IPS-18a (cell line): ENCODE data around the gene HOMEZ.

Experiments used
- H3K27ac ChIP-seq: one replicate; pipeline ENCODE4 v1.5.1; 2013; ENCODE audit warnings: low read length
- H3K27me3 ChIP-seq: one replicate; pipeline ENCODE4 v1.6.1; 2013; ENCODE audit warnings: mild to moderate bottlenecking, low read length; ENCODE audit not compliant: control insufficient read depth, insufficient read depth
- H3K36me3 ChIP-seq: one replicate; pipeline ENCODE4 v1.6.1; 2013; ENCODE audit warnings: low read depth, low read length; ENCODE audit not compliant: control insufficient read depth
- H3K4me1 ChIP-seq: one replicate; pipeline ENCODE4 v1.6.1; 2013; ENCODE audit warnings: low read depth, low read length; ENCODE audit not compliant: control insufficient read depth
- H3K4me3 ChIP-seq: one replicate; pipeline ENCODE4 v1.5.1; 2013; ENCODE audit warnings: low read length
- H3K9ac ChIP-seq: one replicate; pipeline ENCODE4 v1.6.1; 2013; ENCODE audit warnings: mild to moderate bottlenecking, low read length, moderate library complexity
- H3K9me3 ChIP-seq: one replicate; pipeline ENCODE4 v1.6.1; 2013; ENCODE audit warnings: low read depth, low read length; ENCODE audit not compliant: control insufficient read depth

HOMEZ gene

GRCh38 chr14:23321572-23322547 is 35.9 kb upstream of the HOMEZ start:
- Histone ChIP-seq H3K9ac (peak overlapping the region; percentile 94), H3K36me3 (peaks cover 36% of the 10 kb centered on the region), H3K9me3 (no peaks in the 10 kb centered on the region), H3K4me1 (peaks cover 22% of the 10 kb centered on the region), H3K4me3 (peak overlapping the region; percentile 87), H3K27ac (peak overlapping the region; percentile 85), H3K27me3 (no peaks in the 10 kb centered on the region)

GRCh38 chr14:23320584-23321571 is 34.9 kb upstream of the HOMEZ start, which contains the start of gene PABPN1:
TSS of gene PABPN1 (plus strand) at chr14:23321457. CDS start at chr14:23321470, 13 bp downstream.
- H3K27me3 ChIP-seq: no peaks in the 10 kb centered on the region
- H3K4me3 ChIP-seq: peak within 1 kb of the TSS; percentile 87
- no peaks in the 10 kb centered on the region for H3K9me3 ChIP-seq
- peaks cover 22% of the 10 kb centered on the region for H3K4me1 ChIP-seq
- peak within 1 kb of the TSS; percentile 94 for H3K9ac ChIP-seq
- peak within 1 kb of the TSS; percentile 98 for H3K27ac ChIP-seq
- H3K36me3 ChIP-seq: peaks cover 32% of the 10 kb centered on the region

- Histone ChIP-seq H3K4me1 (peaks cover 22% of the 10 kb centered on the region), H3K4me3 (peak overlapping the region; percentile 77), H3K9me3 (no peaks in the 10 kb centered on the region), H3K9ac (peak overlapping the region; percentile 68), H3K27ac (peak overlapping the region; percentile 98), H3K27me3 (no peaks in the 10 kb centered on the region), H3K36me3 (peaks cover 23% of the 10 kb centered on the region)
Observed at GRCh38 chr14:23319746-23320583, 34.0 kb upstream of the HOMEZ start.

- peaks cover 9% of the 10 kb centered on the region for H3K4me1 ChIP-seq
- no peaks in the 10 kb centered on the region for H3K27me3 ChIP-seq
- H3K9ac ChIP-seq: no peak overlapping the region
- no peak overlapping the region for H3K4me3 ChIP-seq
- no peak overlapping the region for H3K27ac ChIP-seq
- H3K9me3 ChIP-seq: no peaks in the 10 kb centered on the region
- no peaks in the 10 kb centered on the region for H3K36me3 ChIP-seq
Observed at GRCh38 chr14:23316300-23316699, 30.4 kb upstream of the HOMEZ start.

- no peak overlapping the region for H3K4me3 ChIP-seq
- no peak overlapping the region for H3K9ac ChIP-seq
- H3K36me3 ChIP-seq: peaks cover 4% of the 10 kb centered on the region
- no peaks in the 10 kb centered on the region for H3K27me3 ChIP-seq
- H3K9me3 ChIP-seq: no peaks in the 10 kb centered on the region
- peaks cover 11% of the 10 kb centered on the region for H3K4me1 ChIP-seq
- H3K27ac ChIP-seq: no peak overlapping the region
Observed at GRCh38 chr14:23310546-23310945, 24.6 kb upstream of the HOMEZ start.

- Histone ChIP-seq H3K4me1 (peaks cover 11% of the 10 kb centered on the region), H3K9ac (no peak overlapping the region), H3K27ac (no peak overlapping the region), H3K36me3 (peaks cover 4% of the 10 kb centered on the region), H3K27me3 (peaks cover 5% of the 10 kb centered on the region), H3K9me3 (no peaks in the 10 kb centered on the region), H3K4me3 (no peak overlapping the region)
Observed at GRCh38 chr14:23308721-23309445, 23.0 kb upstream of the HOMEZ start.

GRCh38 chr14:23307687-23308644 is 22.0 kb upstream of the HOMEZ start:
- Histone ChIP-seq H3K27me3 (peaks cover 15% of the 10 kb centered on the region), H3K9ac (no peak overlapping the region), H3K27ac (no peak overlapping the region), H3K4me1 (peaks cover 11% of the 10 kb centered on the region), H3K36me3 (peaks cover 4% of the 10 kb centered on the region), H3K4me3 (peak overlapping the region; percentile 79), H3K9me3 (no peaks in the 10 kb centered on the region)

- H3K4me1 ChIP-seq: peaks cover 11% of the 10 kb centered on the region
- H3K36me3 ChIP-seq: peaks cover 4% of the 10 kb centered on the region
- H3K9ac ChIP-seq: peak overlapping the region; percentile 61
- H3K27me3 ChIP-seq: peaks cover 15% of the 10 kb centered on the region
- H3K9me3 ChIP-seq: no peaks in the 10 kb centered on the region
- peak overlapping the region; percentile 79 for H3K4me3 ChIP-seq
- peak overlapping the region; percentile 3 for H3K27ac ChIP-seq
Observed at GRCh38 chr14:23307146-23307530, 21.2 kb upstream of the HOMEZ start.

- Histone ChIP-seq H3K4me3 (peak within 1 kb of the TSS; percentile 79), H3K4me1 (peaks cover 11% of the 10 kb centered on the region), H3K9ac (peak within 1 kb of the TSS; percentile 64), H3K27me3 (peaks cover 15% of the 10 kb centered on the region), H3K9me3 (no peaks in the 10 kb centered on the region), H3K27ac (peak within 1 kb of the TSS; percentile 3), H3K36me3 (peaks cover 4% of the 10 kb centered on the region)
Observed at GRCh38 chr14:23306412-23307145, 20.6 kb upstream of the HOMEZ start, which contains the start of gene BCL2L2. TSS of gene BCL2L2 (plus strand) at chr14:23306833. CDS start at chr14:23307768, 935 bp downstream.
